Mesendoderm (in vitro differentiated cells): ENCODE data around the gene ANKMY1.

Experiments
- DNase-seq: peaks from one replicate; pipeline ENCODE4 v3.0.0; 2013
- H2AK5ac ChIP-seq: 2 replicates; pipeline ENCODE4 v1.6.1; 2013; ENCODE audit warnings: low read length, inconsistent platforms
- H2BK120ac ChIP-seq: 2 replicates; pipeline ENCODE4 v1.6.1; 2013; ENCODE audit warnings: low read depth, mild to moderate bottlenecking, low read length, moderate library complexity, mixed read lengths
- H2BK15ac ChIP-seq: replicated peaks from 2 replicates; pipeline ENCODE4 v1.6.1; 2013; ENCODE audit warnings: low read depth, mild to moderate bottlenecking, moderate library complexity
- H2BK5ac ChIP-seq: 2 replicates; pipeline ENCODE4 v1.6.1; 2013; ENCODE audit warnings: low read length, inconsistent platforms
- H3K18ac ChIP-seq: 2 replicates; pipeline ENCODE4 v1.6.1; 2013; ENCODE audit warnings: mild to moderate bottlenecking, low read length, mixed read lengths
- H3K23ac ChIP-seq: one replicate; pipeline ENCODE4 v1.6.1; 2013; ENCODE audit warnings: low read length
- H3K27ac ChIP-seq: 2 replicates; pipeline ENCODE4 v1.5.1; 2013; ENCODE audit warnings: low read depth, mild to moderate bottlenecking, inconsistent platforms, low read length, moderate library complexity
- H3K27me3 ChIP-seq: 2 replicates; pipeline ENCODE4 v1.6.1; 2013; ENCODE audit warnings: low read length, control low read depth, mild to moderate bottlenecking, inconsistent platforms; ENCODE audit not compliant: insufficient read depth, poor library complexity
- H3K36me3 ChIP-seq: 2 replicates; pipeline ENCODE4 v1.6.1; 2013; ENCODE audit warnings: low read length, inconsistent platforms; ENCODE audit not compliant: control insufficient read depth, insufficient read depth
- H3K4ac ChIP-seq: one replicate; pipeline ENCODE4 v1.6.1; 2013; ENCODE audit warnings: low read depth, mild to moderate bottlenecking, low read length, moderate library complexity
- H3K4me1 ChIP-seq: 2 replicates; pipeline ENCODE4 v1.6.1; 2013; ENCODE audit warnings: low read depth, low read length, inconsistent platforms; ENCODE audit not compliant: control insufficient read depth
- H3K4me2 ChIP-seq: 2 replicates; pipeline ENCODE4 v1.6.1; 2013; ENCODE audit warnings: low read length
- H3K4me3 ChIP-seq: 2 replicates; pipeline ENCODE4 v1.5.1; 2013; ENCODE audit warnings: mild to moderate bottlenecking, low read length
- H3K56ac ChIP-seq: one replicate; pipeline ENCODE4 v1.6.1; 2013; ENCODE audit warnings: low read length
- H3K79me1 ChIP-seq: 2 replicates; pipeline ENCODE4 v1.6.1; 2013; ENCODE audit warnings: low read length, inconsistent platforms
- H3K79me2 ChIP-seq: 2 replicates; pipeline ENCODE4 v1.6.1; 2013; ENCODE audit warnings: mild to moderate bottlenecking, low read length; ENCODE audit not compliant: control insufficient read depth, insufficient read depth
- H3K9ac ChIP-seq: 2 replicates; pipeline ENCODE4 v1.6.1; 2013; ENCODE audit warnings: low read length, inconsistent platforms
- H4K5ac ChIP-seq: one replicate; pipeline ENCODE4 v1.6.1; 2013; ENCODE audit warnings: low read length
- H4K8ac ChIP-seq: one replicate; pipeline ENCODE4 v1.6.1; 2013; ENCODE audit warnings: low read depth, mild to moderate bottlenecking, control low read depth, low read length, moderate library complexity
- WGBS: extraction: QIAGEN DNeasy Blood & Tissue Kit; methylation state at CpG from one replicate; pipeline ENCODE4 v1.1.7; 2013; ENCODE audit warnings: low lambda C conversion rate, missing lambda C conversion rate; ENCODE audit not compliant: insufficient coverage; ENCODE audit errors: extremely low coverage; 5-methylcytosine and 5-hydroxymethylcytosine counted together

ANKMY1 gene

GRCh38 chr2:240569523-240569997, 11.8 kb upstream of the ANKMY1 start:
- no peak overlapping the region for H3K18ac ChIP-seq
- no peaks in the 10 kb centered on the region for H3K79me1 ChIP-seq
- H2AK5ac ChIP-seq: no peak overlapping the region
- H3K79me2 ChIP-seq: no peaks in the 10 kb centered on the region
- no peak overlapping the region for H4K8ac ChIP-seq
- no peak overlapping the region for H2BK15ac ChIP-seq
- H3K4ac ChIP-seq: no peak overlapping the region
- H3K56ac ChIP-seq: peak overlapping the region; percentile 86
- no peaks in the 10 kb centered on the region for H3K4me1 ChIP-seq
- no peak for DNase-seq
- H3K4me2 ChIP-seq: peak overlapping the region; percentile 57
- H2BK5ac ChIP-seq: no peak overlapping the region
- no CpG with 5 or more reads among the region's 9 CpGs for WGBS
- peak overlapping the region; percentile 89 for H3K23ac ChIP-seq
- H3K9ac ChIP-seq: peak overlapping the region; percentile 75
- no peak overlapping the region for H3K27ac ChIP-seq
- no peaks in the 10 kb centered on the region for H3K36me3 ChIP-seq
- no peaks in the 10 kb centered on the region for H3K27me3 ChIP-seq
- no peak overlapping the region for H4K5ac ChIP-seq
- H3K4me3 ChIP-seq: no peak overlapping the region
- H2BK120ac ChIP-seq: no peak overlapping the region

- no CpG with 5 or more reads among the region's 93 CpGs for WGBS
- H3K27ac ChIP-seq: no peak overlapping the region
- no peak for DNase-seq
Measured at GRCh38 chr2:240568678-240569522, 11.1 kb upstream of the ANKMY1 start.

GRCh38 chr2:240567872-240568677, 10.3 kb upstream of the ANKMY1 start, which contains the start of gene RNPEPL1:
Gene RNPEPL1 (plus strand): TSS chr2:240568484. CDS start chr2:240568587, 103 bp downstream.
- no CpG with 5 or more reads among the region's 106 CpGs for WGBS
- H2AK5ac ChIP-seq: no peak within 1 kb of the TSS
- H3K18ac ChIP-seq: peak within 1 kb of the TSS; percentile 26
- no peaks in the 10 kb centered on the region for H3K36me3 ChIP-seq
- no peak within 1 kb of the TSS for H4K5ac ChIP-seq
- no peaks in the 10 kb centered on the region for H3K79me2 ChIP-seq
- H3K9ac ChIP-seq: peak within 1 kb of the TSS; percentile 75
- no peaks in the 10 kb centered on the region for H3K79me1 ChIP-seq
- H3K27me3 ChIP-seq: no peaks in the 10 kb centered on the region
- H3K23ac ChIP-seq: peak within 1 kb of the TSS; percentile 89
- peak within 1 kb of the TSS; percentile 30 for H3K4me3 ChIP-seq
- H2BK120ac ChIP-seq: no peak within 1 kb of the TSS
- no peak for DNase-seq
- H3K4ac ChIP-seq: no peak within 1 kb of the TSS
- H4K8ac ChIP-seq: no peak within 1 kb of the TSS
- peak within 1 kb of the TSS; percentile 86 for H3K56ac ChIP-seq
- H3K4me2 ChIP-seq: peak within 1 kb of the TSS; percentile 57
- H3K27ac ChIP-seq: no peak within 1 kb of the TSS
- H3K4me1 ChIP-seq: no peaks in the 10 kb centered on the region
- no peak within 1 kb of the TSS for H2BK5ac ChIP-seq
- no peak within 1 kb of the TSS for H2BK15ac ChIP-seq

More at GRCh38 chr2:240568678-240569522, 11.1 kb upstream of the ANKMY1 start:
- peak overlapping the region; percentile 16 for H3K18ac ChIP-seq
- H3K79me2 ChIP-seq: no peaks in the 10 kb centered on the region
- no peaks in the 10 kb centered on the region for H3K4me1 ChIP-seq
- H3K4me3 ChIP-seq: peak overlapping the region; percentile 30
- peak overlapping the region; percentile 89 for H3K23ac ChIP-seq
- H3K9ac ChIP-seq: peak overlapping the region; percentile 75
- H2BK15ac ChIP-seq: no peak overlapping the region
- no peaks in the 10 kb centered on the region for H3K27me3 ChIP-seq
- H3K79me1 ChIP-seq: no peaks in the 10 kb centered on the region
- H4K8ac ChIP-seq: no peak overlapping the region
- H3K56ac ChIP-seq: peak overlapping the region; percentile 86
- H3K4ac ChIP-seq: no peak overlapping the region
- H2AK5ac ChIP-seq: no peak overlapping the region
- H2BK120ac ChIP-seq: no peak overlapping the region
- no peak overlapping the region for H2BK5ac ChIP-seq
- H4K5ac ChIP-seq: no peak overlapping the region
- no peaks in the 10 kb centered on the region for H3K36me3 ChIP-seq
- peak overlapping the region; percentile 57 for H3K4me2 ChIP-seq

GRCh38 chr2:240567137-240567871, 9.5 kb upstream of the ANKMY1 start:
- H2BK5ac ChIP-seq: no peak overlapping the region
- peak overlapping the region; percentile 45 for H3K4me2 ChIP-seq
- H3K27ac ChIP-seq: no peak overlapping the region
- no peak overlapping the region for H3K18ac ChIP-seq
- peak overlapping the region; percentile 66 for H3K23ac ChIP-seq
- H4K5ac ChIP-seq: no peak overlapping the region
- H3K36me3 ChIP-seq: no peaks in the 10 kb centered on the region
- no peaks in the 10 kb centered on the region for H3K27me3 ChIP-seq
- no peak overlapping the region for H3K4ac ChIP-seq
- H3K9ac ChIP-seq: no peak overlapping the region
- H4K8ac ChIP-seq: no peak overlapping the region
- H2AK5ac ChIP-seq: peak overlapping the region; percentile 51
- no CpG with 5 or more reads among the region's 26 CpGs for WGBS
- H3K79me1 ChIP-seq: no peaks in the 10 kb centered on the region
- no peak overlapping the region for H2BK120ac ChIP-seq
- H2BK15ac ChIP-seq: no peak overlapping the region
- peak overlapping the region; percentile 67 for H3K56ac ChIP-seq
- H3K79me2 ChIP-seq: no peaks in the 10 kb centered on the region
- no peaks in the 10 kb centered on the region for H3K4me1 ChIP-seq
- no peak for DNase-seq
- H3K4me3 ChIP-seq: no peak overlapping the region

GRCh38 chr2:240566203-240567136, 8.7 kb upstream of the ANKMY1 start:
- no peaks in the 10 kb centered on the region for H3K36me3 ChIP-seq
- peak overlapping the region; percentile 66 for H3K56ac ChIP-seq
- peak overlapping the region; percentile 51 for H2AK5ac ChIP-seq
- no peak overlapping the region for H4K8ac ChIP-seq
- no peak overlapping the region for H3K4me3 ChIP-seq
- WGBS: no CpG with 5 or more reads among the region's 53 CpGs
- H3K27ac ChIP-seq: no peak overlapping the region
- H3K18ac ChIP-seq: peak overlapping the region; percentile 3
- H4K5ac ChIP-seq: no peak overlapping the region
- no peaks in the 10 kb centered on the region for H3K79me2 ChIP-seq
- peak overlapping the region; percentile 66 for H3K23ac ChIP-seq
- no peak overlapping the region for H2BK120ac ChIP-seq
- peak; percentile 71 for DNase-seq
- no peaks in the 10 kb centered on the region for H3K79me1 ChIP-seq
- H3K9ac ChIP-seq: peak overlapping the region; percentile 37
- H2BK5ac ChIP-seq: no peak overlapping the region
- no peaks in the 10 kb centered on the region for H3K27me3 ChIP-seq
- H3K4me1 ChIP-seq: no peaks in the 10 kb centered on the region
- no peak overlapping the region for H3K4ac ChIP-seq
- no peak overlapping the region for H3K4me2 ChIP-seq
- H2BK15ac ChIP-seq: no peak overlapping the region
